ENCODE measurements around the gene METTL25B.

DNA sequence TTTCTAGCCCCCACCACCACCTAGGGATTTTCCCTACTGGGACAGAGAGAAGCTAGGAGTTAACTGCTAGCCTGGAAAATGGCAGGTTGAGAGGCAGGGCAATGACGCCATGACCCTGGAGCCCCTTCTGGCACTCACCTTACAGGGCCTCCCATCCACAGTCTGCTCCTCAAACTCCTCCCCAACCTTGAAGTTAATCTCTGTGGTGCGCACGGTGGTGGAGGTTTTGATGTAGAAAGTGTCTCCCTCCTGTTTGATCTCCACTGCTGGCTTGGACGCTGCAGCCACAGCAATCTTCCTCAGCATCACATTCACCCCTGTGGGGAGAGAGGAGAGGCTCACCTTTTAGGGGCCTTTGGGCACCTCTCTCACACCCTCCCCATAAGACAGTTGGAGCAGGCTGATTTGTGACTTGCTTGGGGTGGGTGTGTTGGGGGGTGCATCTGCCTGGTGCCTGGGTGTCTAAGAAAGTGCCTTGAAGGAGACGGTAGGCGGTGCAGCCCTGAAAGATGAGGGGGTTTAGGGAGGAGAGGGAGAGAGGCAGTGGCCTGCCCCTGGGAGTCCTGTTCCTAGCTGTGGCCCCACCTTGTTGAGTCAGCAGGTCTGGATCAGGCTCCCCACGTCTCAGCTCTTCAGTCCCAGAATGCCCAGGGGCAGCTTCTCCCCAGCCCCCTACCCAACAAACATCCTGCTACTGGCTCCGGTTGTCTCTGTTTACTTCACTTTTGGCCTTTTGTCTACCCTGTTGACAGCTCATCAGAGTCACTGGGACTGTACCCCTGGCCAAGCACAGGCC is 27.3 kb upstream of the METTL25B start:
- TF ChIP-seq EZH2 (IDR thresholded peaks at IDR 0.05) (no peak), POLR2AphosphoS5 (IDR thresholded peaks at IDR 0.05; ENCODE audit: borderline replicate concordance, low read depth, low read length) (no peak)
